ENCODE measurements around the gene CORT.

- TF ChIP-seq, protein P1, sequence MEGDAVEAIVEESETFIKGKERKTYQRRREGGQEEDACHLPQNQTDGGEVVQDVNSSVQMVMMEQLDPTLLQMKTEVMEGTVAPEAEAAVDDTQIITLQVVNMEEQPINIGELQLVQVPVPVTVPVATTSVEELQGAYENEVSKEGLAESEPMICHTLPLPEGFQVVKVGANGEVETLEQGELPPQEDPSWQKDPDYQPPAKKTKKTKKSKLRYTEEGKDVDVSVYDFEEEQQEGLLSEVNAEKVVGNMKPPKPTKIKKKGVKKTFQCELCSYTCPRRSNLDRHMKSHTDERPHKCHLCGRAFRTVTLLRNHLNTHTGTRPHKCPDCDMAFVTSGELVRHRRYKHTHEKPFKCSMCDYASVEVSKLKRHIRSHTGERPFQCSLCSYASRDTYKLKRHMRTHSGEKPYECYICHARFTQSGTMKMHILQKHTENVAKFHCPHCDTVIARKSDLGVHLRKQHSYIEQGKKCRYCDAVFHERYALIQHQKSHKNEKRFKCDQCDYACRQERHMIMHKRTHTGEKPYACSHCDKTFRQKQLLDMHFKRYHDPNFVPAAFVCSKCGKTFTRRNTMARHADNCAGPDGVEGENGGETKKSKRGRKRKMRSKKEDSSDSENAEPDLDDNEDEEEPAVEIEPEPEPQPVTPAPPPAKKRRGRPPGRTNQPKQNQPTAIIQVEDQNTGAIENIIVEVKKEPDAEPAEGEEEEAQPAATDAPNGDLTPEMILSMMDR (IDR thresholded peaks at IDR 0.05; ENCODE audit: low read depth, low read length) = no peak
- no peak for TF ChIP-seq POLR2A (IDR thresholded peaks at IDR 0.05; ENCODE audit: extremely low read depth, insufficient read length)
Observed at GRCh38 chr1:10495475-10495817, 45.6 kb downstream of the CORT start.

Measured in NB4 (cell line).